Esophagus squamous epithelium (tissue), 4 donors: Measurements from ENCODE around the gene GAS7.

ENCODE experiments used
- POLR2A ChIP-seq, 4 donors: fragments of 450-650 bp; IDR thresholded peaks; one replicate each; pipeline ENCODE4 v1.6.1; 2017; ENCODE audit warnings: antibody characterized with exemption in 4 of 4, mild to moderate bottlenecking in 4 of 4, moderate library complexity in 3 of 4
- TF ChIP-seq, protein P1 (sequence below), 6 experiments: fragments of 450-650 bp in 4 of 6; fragments of 200-600 bp in 2 of 6; sonication (generic) in 2 of 6; IDR thresholded peaks; one replicate each; pipeline ENCODE4 v1.5.1; 2016 to 2019; ENCODE audit warnings: antibody characterized with exemption in 6 of 6, mild to moderate bottlenecking in 4 of 6, moderate library complexity in 4 of 6

DNA sequence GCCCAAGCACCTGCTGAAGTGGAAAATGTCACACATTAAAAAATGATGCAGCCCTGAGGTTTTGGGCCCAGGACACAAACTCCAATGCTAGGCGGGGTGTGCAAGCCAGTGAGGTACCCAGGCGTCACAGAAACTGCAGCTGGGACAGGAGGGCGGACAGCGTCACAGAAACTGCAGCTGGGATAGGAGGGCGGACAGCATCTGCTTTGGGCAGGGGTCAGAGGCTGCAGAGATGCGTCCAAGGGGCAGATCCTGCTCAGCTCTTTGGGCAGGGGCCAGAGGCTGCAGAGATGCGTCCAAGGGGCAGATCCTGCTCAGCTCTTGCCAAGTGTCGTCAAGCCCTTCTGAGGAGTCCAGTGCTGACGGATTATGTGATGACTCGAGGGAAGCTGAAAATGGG, 249.5 kb downstream of the GAS7 start:
- TF ChIP-seq, protein P1, sequence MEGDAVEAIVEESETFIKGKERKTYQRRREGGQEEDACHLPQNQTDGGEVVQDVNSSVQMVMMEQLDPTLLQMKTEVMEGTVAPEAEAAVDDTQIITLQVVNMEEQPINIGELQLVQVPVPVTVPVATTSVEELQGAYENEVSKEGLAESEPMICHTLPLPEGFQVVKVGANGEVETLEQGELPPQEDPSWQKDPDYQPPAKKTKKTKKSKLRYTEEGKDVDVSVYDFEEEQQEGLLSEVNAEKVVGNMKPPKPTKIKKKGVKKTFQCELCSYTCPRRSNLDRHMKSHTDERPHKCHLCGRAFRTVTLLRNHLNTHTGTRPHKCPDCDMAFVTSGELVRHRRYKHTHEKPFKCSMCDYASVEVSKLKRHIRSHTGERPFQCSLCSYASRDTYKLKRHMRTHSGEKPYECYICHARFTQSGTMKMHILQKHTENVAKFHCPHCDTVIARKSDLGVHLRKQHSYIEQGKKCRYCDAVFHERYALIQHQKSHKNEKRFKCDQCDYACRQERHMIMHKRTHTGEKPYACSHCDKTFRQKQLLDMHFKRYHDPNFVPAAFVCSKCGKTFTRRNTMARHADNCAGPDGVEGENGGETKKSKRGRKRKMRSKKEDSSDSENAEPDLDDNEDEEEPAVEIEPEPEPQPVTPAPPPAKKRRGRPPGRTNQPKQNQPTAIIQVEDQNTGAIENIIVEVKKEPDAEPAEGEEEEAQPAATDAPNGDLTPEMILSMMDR (IDR thresholded peaks at IDR 0.05): no peak
- no peak for TF ChIP-seq POLR2A (IDR thresholded peaks at IDR 0.05)
